ENCODE data around the gene CAT.
A peak's percentile ranks its signal among the peaks of the same experiment; 100 is the strongest.

CAT gene

GRCh38 chr11:34495239-34495723 is 56.5 kb downstream of the CAT start:
- no peak for DNase-seq (ENCODE audit: low spot score)

GRCh38 chr11:34495724-34496377 is 57.1 kb downstream of the CAT start:
- no peak for DNase-seq (ENCODE audit: low spot score)

DNA sequence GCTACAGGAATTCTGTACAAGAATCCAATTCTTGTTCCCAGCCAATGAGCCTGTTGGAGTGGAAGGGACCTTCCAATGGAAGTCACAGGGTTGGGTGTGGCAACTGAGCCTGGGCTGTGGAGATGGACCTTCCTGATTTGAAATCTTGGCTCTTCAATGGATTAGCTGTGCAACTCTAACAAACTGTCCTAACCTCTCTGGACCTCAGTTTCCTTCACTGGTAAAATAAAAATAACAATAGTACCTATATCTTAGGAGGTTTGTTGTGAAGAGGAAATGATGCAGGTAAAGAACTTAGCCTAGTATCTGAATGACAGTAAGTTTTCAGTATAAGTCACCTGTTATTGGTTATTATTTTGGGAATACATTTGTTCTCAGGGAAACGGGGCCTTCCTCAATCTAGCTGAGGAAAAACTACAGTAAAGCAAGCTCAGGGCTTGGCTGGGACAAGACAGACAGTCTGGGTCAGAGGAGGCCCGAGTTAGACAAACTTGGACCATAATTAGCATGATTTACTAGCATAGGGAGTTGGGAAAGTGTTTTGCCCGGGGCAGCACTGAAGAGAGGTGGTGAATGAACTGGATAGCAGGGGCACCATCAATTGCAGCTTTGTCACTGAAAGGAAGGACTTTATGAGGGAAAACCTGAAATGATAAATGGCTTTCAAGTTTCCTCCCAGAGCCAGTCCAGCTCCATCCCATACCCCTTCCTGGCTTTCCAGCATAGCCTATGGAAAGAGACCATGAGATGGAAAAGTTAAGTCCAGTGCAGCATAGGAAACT is 61.2 kb downstream of the CAT start:
- no peak for DNase-seq (ENCODE audit: low spot score)

- no peak for DNase-seq (ENCODE audit: low spot score)
Measured at GRCh38 chr11:34501500-34501899, 62.8 kb downstream of the CAT start.

- DNase-seq (ENCODE audit: low spot score): no peak
Measured at GRCh38 chr11:34501949-34502348, 63.2 kb downstream of the CAT start.

DNA sequence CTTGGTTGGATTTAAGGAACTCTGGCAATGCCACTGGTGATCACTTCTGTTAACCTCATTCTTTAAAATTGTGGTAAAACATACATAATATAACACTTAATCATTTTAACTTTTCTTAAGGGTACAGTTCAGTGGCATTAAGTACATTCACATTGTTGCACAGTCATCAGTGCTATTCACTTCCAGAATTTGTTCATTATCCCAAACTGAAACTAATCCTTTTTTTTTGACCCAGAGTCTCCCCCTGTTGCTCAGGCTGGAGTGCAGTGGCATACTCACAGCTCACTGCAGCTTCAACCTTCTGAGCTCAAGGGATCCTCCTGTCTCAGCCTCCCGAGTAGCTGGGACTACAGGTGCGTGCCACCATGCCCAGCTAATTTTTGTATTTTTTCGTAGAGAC is 64.2 kb downstream of the CAT start:
- no peak for DNase-seq (ENCODE audit: low spot score)

- DNase-seq (ENCODE audit: low spot score): no peak
Measured at GRCh38 chr11:34505874-34506273, 67.1 kb downstream of the CAT start.

DNA sequence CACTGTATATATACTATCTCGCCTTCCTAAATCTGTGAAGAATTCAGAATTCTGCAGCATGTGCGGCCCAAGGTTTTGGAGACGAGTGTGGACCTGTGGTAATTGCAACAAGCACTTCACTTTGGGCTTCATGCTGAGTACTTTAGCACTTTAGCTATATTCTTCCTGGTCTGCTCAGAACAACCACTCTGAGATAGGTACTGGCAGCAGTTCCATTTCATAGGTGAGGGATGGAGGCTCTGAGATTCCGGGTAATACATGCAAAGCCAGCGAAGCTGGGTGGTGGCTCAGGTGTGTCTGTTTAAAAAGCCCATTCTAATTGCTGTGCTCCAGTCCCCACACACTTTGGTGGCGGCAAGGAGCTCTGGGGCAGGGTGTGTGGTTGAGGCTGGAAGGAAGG is 68.4 kb downstream of the CAT start:
- DNase-seq (ENCODE audit: low spot score): no peak

DNA sequence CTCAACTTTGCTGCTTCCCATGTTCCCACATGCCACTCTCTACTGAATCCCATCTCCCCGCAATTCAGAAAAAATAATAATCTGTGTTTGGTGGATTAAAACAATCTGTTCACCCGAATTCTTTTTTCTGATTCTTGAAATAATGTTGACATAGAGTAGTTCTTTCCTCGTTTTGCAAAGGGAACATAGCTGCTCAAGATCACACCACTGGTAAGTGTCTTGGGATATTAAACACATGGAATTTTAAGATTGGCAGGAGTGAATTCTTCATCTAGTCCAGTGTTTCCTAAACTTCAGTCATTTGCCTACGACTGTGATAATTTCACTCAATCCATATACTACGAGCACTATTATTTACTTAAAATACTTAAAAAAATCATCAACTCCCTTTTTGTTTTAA is 68.9 kb downstream of the CAT start:
- DNase-seq (ENCODE audit: low spot score): no peak

DNA sequence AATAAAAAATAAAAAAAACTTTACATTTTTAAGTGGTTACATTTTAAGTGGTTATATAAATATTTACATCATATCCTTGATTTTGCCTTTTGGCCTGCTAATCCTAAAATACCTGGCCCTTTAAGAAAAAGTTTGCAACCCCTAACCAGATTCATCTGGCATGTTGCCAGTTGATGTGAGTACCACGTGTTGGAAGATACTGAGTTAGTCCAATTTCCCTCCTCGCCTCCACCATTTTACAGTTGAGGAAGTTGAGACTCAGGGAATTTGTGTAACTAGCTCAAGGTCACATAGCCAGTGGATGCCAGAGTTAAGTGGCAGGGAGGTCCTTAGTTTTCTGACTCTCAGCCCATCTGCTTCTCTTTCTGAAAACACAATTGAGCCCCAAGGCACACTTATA is 69.8 kb downstream of the CAT start:
- no peak for DNase-seq (ENCODE audit: low spot score)

GRCh38 chr11:34509336-34509876 is 70.7 kb downstream of the CAT start:
- DNase-seq (ENCODE audit: low spot score): peak; percentile 32

DNA sequence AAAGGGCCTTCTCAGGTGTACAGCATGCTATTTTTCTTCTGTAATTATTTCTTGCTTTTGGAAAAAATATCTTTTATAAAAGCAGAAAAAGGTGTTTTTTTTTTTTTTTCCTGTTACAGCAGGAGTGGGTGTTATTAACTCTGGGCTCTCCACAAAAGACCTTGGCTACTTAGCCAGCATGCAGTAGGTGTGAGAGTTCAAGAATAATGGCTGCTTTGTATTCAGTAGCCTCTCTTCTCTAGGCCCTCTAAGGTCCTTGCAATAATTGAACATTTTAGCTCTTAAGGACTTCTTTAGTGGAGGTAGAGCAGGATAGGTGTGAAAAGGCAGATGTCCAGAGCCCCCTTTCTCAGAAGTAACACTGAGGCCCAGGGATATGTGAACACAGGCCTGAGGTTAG is 71.5 kb downstream of the CAT start:
- no peak for DNase-seq (ENCODE audit: low spot score)

GRCh38 chr11:34510673-34511072 is 71.9 kb downstream of the CAT start:
- DNase-seq (ENCODE audit: low spot score): no peak

DNA sequence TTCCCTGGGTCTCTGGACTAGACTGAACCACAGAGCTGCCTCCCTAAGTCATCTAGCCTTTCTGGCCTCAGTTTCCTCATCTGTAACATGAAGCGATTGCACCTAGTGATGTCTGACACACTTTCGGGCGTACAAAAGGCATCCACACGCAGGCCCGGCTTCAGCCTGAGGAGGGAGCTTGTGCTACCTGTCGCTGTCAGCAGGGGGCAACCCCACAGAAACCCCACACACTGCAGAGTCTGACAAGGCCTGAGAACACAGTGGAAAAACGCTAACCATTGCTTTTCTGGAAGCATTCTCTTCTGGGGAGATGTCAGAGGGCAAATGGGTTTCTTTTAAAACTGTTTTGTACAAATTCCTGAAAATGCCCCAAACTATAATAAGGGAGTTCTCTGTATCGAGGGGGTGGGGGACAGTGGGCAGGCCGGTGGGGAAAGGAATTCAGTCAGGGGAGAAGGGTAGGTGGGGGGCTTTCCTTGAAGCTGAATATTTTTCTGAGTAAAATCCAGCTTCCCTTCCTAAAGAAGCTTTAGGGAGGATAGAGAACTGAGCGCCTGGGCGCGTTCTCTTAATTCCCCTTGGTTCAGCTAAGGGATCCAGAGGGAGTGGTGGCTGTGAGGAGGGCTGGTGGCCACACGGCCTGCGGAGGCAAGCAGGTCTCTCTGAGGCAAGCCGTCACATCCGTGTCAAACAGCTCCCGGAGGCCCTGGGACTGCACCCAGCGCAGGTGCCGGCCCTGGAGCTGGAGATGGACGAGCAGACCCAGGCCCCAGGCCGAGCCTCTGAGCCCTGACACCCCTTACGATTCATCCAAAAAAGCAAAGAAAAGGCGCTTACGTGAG is 74.3 kb downstream of the CAT start:
- peak; percentile 55 for DNase-seq (ENCODE audit: low spot score)

GRCh38 chr11:34513682-34514449 is 75.1 kb downstream of the CAT start, which contains the start of gene ELF5:
Gene ELF5, minus strand, starts transcription at chr11:34513794. Its CDS starts 8,045 bp downstream, at chr11:34505749.
- no peak for DNase-seq (ENCODE audit: low spot score)

GRCh38 chr11:34514597-34514996 is 75.9 kb downstream of the CAT start:
- DNase-seq (ENCODE audit: low spot score): no peak

DNA sequence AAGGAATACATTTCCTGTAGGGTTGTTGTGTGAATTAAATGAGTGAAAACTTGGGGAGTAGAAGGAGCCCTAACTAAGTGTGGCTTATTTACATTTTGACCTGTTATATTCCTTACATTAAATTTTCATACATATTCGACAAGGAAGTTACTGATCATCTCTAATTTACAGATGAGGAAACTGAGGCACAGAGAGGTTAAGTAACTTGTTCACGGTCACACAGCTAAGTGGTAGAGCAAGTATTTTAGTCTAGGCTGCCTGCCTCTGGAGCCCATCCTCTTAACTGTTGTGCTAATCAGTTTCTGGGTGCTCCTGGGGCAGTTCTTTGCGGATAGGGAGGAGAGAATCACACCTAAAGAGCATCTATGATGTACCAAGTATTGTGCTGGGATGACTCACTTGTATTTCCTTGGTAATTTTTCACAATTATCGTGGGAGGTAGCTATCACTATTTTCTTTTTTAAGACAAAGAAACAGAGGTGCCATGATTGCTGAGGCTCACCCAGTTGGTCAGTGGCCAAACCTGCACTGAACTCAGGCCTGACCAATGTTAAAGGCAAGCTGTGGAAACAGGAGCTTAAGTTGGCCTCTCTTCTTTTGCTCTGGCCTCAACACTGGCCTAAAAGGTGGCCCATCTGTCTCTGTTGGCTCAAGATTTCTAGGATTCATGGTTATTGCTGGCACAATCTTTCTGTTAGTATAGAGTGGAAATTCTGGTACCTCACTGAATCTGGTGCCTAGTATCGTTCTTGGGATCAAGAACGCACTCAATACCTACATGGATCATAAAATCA is 77.7 kb downstream of the CAT start:
- no peak for DNase-seq (ENCODE audit: low spot score)

DNA sequence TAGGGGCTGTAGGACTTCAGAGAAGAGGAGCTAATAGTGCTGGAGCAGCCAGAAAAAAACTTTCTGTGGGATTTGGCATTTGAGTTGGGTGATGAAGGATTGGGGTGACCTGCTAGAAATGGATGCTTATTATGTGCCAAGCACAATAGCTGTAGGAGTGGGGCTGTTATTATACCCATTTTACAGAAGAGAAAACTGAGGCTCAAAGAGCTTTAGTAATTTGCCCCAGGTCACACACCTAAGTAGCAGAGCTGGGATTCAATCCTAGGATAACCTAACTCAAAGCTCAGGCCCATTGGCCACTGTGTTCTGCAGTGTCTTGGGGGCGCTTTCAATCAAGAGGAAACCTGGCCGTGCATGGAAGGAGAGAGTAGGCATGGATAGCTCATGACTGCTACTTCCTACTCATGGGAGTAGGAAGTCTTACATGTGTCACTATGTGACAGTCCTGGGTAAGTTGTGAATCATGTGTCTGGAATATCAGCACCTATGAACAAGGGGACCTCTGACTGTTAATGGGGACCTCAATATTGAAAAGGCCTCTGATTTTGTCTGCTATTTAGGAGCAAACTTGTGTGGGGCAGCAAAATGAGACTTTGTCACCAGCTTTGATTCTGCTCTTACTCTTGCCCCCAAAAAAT is 81.0 kb downstream of the CAT start:
- no peak for DNase-seq (ENCODE audit: low spot score)

DNA sequence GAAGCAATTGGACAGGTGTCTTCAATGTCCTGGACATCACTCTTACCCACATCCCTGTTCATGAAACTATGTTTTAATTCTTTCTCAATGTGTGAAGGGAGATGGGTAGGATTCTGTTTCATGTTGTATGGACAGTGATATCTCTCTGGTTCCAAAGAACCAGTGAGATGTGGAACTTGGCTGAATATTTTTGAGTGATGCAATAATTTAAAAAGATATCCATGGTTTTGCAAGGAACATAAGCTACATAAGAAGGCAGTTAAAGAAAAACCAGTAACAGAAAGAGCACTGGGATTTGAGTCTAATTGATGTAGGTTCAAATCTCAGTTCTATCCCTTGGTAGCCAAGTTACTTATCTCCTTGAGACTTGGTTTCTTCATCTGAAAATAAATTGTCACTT is 82.5 kb downstream of the CAT start:
- no peak for DNase-seq (ENCODE audit: low spot score)

Data from SK-N-DZ (cell line).